Stimulated activated CD8-positive, alpha-beta memory T cell treated with anti-CD3 and anti-CD28 coated beads, Interleukin-7, amount 100 ng/mL, for 48 hours (primary cell): ENCODE results near the gene CDH5.

Experiments
- DNase-seq, 2 donors: peaks; one replicate each; pipeline ENCODE4 v3.0.0-alpha.2; 2020; ENCODE audit warnings: low read depth in 1 of 2; ENCODE audit errors: extremely low read depth in 1 of 2

The CDH5 gene

GRCh38 chr16:66352304-66352703, 14.2 kb upstream of the CDH5 start:
- no peak for DNase-seq

- DNase-seq, result no peak
Measured at GRCh38 chr16:66353055-66353454, 13.4 kb upstream of the CDH5 start.

- no peak for DNase-seq
Measured at GRCh38 chr16:66354034-66354909, 12.2 kb upstream of the CDH5 start.

GRCh38 chr16:66355526-66355925, 11.0 kb upstream of the CDH5 start:
- DNase-seq, result no peak

GRCh38 chr16:66357523-66357928, 9.0 kb upstream of the CDH5 start:
- DNase-seq, result no peak

- no peak for DNase-seq
Measured at GRCh38 chr16:66358231-66358630, 8.3 kb upstream of the CDH5 start.

- DNase-seq, result no peak
Measured at GRCh38 chr16:66359012-66359411, 7.5 kb upstream of the CDH5 start.

GRCh38 chr16:66359811-66360608, 6.5 kb upstream of the CDH5 start:
- no peak for DNase-seq

GRCh38 chr16:66360624-66361324, 5.7 kb upstream of the CDH5 start:
- no peak for DNase-seq

- DNase-seq, result no peak
Measured at GRCh38 chr16:66361604-66362135, 4.8 kb upstream of the CDH5 start.

GRCh38 chr16:66363211-66363777, 3.2 kb upstream of the CDH5 start:
- DNase-seq, result no peak

- DNase-seq, result no peak
Measured at GRCh38 chr16:66364117-66364958, 2.2 kb upstream of the CDH5 start.

GRCh38 chr16:66364959-66365306, 1.6 kb upstream of the CDH5 start:
- no peak for DNase-seq

- no peak for DNase-seq
Measured at GRCh38 chr16:66365651-66366050, 840 bp upstream of the CDH5 start.

GRCh38 chr16:66367968-66368891, 1.7 kb downstream of the CDH5 start:
- DNase-seq, result no peak

GRCh38 chr16:66369055-66369592, 2.6 kb downstream of the CDH5 start:
- no peak for DNase-seq

- DNase-seq, result no peak
Measured at GRCh38 chr16:66370786-66371684, 4.5 kb downstream of the CDH5 start.
